Measurements from ENCODE around the gene LRRC8A.

GRCh38 chr9:128845186-128845931 is 36.6 kb upstream of the LRRC8A start:
- TF ChIP-seq REST (IDR thresholded peaks at IDR 0.05; ENCODE audit: borderline replicate concordance) (no peak), POLR2AphosphoS5 (IDR thresholded peaks at IDR 0.05) (no peak)

Measured in neural cell (in vitro differentiated cells).